NCI-H1436 treated with DMSO at 0.1 percent for 48 hours (cell line): ENCODE data around the gene CYP2W1.
"Not testable (repeated sequence)": the region's sequence is repeated elsewhere in the genome, so short reads cannot be mapped to it uniquely, and the experiment has no call there.

ENCODE experiments used
- DNase-seq: peaks from one replicate; lab custom pipeline; 2025; lab: John Stamatoyannopoulos, UW

The CYP2W1 gene

DNA sequence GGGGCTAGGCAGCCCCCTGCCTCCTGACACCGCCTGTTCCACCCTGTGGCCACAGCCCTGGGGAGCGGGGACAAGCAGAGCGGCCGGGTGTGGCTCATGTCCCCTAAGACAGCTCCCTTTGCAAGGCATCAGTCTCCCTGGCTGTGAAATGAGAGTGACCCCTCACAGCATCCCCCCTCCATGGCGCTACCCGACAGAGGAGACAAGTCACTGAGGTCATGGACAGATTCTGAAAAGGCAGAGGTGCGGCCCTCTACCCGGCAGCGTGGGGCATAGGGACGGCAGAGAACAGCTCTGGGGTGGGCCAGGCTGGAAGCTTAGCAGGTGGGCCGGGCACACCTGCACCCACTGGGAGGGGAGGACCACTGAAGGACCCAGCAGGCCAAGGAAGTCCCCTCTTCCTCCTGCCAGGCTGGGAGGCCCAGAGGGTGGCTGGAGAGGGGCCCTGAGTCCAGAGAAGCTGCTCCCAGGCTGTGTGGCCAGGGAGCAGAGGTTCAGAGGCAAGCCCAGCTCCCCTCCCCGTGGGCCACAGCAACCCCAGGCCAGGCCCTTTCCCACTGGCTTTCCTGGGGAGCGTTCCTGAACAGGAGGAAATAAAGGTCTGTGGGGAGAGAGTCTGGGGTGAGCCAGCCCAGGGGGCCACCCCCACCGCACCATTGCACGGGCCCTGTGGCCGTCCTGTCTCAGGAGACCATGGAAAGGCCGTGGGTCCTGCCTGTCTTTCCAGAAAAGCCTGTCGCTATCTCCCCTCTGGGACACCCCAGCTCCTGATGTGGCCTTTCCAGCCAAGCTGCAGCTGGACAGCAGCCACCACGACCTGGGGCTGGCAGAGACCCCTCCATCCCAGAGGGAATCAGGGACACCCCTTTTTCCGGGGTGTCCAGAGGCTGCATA lies 30.2 kb upstream of the CYP2W1 start:
- DNase-seq: no peak

DNA sequence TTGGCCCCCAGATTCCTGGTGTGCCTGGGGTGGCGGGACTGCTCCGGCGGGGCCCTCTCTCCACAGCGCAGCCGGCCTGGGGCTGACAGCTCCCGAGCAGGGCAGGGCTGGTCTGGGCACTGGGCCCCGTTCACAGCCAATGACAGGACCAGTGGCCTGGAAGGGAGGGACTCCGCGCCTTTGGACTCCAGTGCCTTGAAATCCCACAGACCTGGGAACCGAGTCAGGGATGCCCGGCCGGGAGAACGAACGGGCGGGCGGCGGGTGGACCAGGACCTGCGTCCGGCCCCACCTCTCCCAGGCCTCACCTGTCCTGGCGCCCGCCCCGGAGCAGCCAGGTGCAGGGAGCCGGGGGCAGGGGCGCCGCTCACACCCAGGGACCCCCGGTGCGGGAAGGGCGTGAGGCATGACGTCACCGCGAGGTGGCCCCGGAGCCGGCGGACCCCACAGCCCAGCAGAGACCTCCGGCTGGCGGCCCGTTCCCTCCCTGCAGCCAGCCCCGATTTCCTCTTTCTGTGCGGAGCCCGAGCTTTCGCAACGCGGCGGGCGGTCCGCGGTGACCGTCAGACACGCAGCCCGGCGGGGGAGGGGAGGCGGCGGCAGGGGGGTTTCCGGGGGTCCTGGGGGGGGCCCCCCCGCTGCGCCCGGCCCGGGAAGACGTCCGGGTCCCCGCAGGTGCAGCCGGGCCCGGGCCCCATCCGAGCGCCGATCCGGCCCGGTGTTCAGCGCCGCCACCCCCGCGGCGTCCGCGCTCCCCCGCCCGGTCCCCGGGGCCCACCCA lies 29.2 kb upstream of the CYP2W1 start:
- no peak for DNase-seq

DNA sequence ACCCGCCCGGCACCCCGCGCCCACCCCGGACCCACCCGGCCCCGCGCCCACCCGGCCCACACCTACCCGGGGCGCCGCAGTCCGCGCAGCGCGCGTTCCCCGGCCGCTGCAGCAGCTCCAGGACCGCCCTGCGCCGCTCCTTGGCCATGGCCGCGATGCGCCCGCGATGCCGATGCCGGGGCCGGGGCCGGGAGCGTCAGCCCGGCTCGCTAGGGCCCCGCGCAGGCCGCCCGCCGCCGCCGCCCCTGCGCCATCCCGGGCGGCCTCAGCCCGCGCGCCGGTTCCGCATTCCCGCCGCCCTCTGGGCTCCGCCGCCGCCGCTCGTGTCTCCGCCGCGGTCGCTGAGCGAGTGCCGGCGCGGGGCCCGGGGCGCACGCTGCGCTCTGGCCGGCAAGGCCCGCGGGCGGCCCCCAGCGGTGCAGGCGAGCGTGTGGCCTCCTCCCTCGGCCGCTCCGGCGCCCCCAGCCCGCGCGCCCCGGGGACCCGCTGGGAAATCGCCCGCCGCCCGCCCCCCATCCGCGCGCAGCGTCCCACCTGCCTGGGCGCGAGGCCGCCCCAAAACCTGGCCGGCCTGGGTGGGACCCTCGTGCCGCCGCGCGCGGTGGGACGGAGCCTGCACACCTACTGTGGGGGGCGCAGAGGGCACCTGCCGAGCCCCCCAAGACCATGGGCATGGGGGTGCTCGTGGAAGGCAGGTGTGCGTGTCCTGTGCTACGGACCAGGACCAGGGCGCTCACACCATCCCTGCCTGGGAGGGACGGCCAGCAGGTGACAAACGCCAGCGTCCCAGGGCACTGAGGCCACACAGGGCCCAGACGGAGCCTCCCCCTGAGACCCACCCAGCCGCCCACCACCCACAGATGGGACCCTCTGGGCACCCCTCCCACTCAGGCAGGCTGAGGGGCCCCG lies 28.4 kb upstream of the CYP2W1 start, which contains the start of gene ADAP1:
ADAP1 (minus strand) TSS at position 351 of the 909 bp plus-strand sequence; CDS start at position 148, 203 bp downstream.
- DNase-seq: no peak

DNA sequence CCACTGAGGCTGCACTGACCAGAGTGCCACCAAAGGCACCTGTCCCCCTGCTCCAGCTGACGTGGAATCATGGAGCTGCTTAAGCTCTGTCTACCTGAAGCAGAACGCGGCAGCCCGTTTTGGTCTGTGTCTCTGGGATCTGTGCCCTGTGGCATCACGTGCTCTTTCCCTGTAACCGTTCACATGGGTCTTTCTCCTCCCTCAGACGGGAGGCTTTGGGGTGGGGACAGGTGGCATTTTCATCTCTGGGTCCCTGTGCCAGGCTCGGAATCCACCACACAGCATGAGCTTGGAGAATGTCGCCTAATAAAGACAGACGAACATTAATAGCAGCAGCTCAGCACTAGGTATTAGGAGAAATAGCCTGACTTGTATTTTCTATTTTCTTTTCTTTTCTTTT lies 26.9 kb upstream of the CYP2W1 start:
- no peak for DNase-seq

DNA sequence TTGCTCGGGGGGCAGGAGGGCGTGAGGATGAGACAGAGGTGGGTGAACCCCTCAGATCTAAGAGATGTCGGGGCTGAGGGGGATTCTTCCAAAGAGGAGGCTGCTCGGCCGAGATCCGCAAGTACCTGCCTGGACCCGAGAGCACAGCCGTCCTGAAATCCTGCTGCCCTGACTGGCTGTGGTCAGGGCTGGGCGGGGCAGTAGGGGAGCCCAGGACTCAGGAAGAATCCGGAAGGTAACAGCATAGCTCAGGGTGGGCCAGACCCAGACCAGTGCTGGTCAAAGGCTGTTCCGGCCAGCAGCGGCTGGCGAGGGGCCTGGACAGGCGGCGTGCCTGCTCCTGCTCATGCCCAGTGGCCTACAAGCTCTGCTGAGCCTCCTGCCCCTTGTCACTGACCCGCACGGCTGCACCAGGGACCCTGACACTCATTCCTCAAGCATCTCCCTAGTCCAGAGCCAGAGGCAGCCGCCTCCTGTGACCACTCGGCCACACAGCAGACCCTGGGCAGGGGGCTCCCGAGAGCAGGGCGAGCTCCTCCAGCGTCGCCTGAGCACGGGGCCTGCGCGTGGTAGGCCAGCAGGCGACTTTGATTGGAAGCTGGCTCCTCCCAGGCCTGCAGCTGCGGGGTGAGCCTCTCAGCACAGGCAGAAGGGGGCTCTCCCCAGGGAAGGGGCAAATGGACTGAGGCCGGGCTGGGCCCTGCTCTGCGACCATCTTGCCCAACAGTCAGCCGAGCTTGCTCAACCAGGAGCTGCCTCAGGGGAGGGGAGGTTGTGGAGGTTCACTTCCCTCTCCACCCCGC lies 25.4 kb upstream of the CYP2W1 start:
- DNase-seq: no peak

DNA sequence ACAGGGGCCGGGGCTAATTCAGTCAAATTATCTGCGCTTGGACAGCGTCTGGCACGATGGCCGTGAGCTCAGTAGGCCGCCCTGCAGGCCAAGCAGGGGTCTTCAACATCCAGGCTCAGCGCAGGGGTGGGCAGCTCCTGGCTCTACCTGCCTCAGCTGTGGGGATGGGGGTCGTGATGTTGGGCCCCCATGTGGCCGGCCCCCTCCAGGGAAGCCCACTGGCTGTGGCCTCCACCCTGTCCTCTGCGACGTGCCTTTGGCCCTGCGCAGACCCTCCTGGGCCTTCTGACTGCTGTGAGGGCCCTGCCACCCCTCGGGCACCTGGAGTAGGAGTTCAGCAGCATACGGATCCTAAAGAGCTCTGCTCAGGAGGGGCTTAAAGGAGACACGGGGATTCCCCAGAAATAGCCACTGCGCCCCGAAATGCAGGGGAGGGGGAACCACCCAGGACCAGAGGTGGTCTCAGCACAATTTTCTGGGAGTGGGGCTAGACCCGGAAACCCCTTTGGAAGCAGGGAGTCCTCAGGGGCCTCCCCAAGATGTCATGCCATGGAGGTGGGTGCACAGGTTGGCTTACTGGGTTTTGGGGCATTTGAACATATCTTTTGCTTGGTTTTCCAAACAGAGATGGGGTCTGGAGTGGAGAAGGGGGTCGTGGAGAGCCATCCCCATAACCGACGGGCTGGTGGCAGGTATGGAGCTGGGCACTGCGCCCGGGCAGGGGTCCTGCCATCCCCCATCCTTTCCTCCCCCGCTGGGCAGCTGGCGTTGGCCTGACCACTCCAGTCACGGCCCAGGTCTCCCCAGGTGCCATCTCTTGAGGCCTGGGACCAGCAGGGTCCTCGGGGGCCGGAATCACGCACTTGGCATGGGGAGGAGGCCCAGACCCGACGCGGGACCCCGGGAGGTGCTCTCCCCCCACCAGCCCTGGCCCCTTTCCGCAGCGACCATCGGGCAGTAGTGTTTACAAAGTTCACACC lies 24.5 kb upstream of the CYP2W1 start:
- DNase-seq: no peak

DNA sequence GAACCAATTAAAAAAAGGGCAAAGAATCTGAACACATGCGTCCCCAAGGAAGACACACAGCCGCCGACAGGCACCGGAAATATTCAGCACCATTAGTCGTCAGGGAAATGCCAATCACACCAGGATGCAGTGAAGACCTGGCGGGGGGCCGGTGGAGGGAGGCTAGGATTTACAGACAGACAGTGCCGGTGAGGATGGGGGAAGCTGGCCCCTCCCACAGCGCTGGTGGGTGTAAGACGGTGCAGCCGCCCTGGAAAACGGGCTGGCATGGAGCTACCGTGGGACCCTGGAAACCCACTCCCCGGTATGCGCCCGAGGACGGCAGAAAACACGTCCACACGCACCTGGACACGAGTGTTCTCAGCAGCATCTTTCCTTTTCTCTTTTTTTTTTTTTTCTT lies 23.7 kb upstream of the CYP2W1 start:
- no peak for DNase-seq

DNA sequence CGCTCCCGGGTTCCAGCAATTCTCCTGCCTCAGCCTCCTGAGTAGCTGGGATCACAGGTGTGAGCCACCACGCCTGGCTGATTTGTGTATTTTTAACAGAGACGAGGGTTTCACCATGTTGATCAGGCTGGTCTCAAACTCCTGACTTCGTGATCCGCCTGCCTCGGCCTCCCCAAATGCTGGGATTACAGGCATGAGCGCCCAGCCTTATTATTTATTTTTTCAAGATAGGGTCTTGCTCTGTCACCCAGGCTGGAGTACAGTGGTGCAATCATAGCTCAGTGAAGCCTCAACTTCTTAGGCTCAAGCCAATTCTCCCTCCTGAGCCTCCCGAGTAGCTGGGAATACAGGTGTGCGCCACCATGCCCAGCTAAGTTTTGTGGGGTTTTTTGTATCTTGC lies 23.2 kb upstream of the CYP2W1 start:
- DNase-seq: not testable (repeated sequence)

DNA sequence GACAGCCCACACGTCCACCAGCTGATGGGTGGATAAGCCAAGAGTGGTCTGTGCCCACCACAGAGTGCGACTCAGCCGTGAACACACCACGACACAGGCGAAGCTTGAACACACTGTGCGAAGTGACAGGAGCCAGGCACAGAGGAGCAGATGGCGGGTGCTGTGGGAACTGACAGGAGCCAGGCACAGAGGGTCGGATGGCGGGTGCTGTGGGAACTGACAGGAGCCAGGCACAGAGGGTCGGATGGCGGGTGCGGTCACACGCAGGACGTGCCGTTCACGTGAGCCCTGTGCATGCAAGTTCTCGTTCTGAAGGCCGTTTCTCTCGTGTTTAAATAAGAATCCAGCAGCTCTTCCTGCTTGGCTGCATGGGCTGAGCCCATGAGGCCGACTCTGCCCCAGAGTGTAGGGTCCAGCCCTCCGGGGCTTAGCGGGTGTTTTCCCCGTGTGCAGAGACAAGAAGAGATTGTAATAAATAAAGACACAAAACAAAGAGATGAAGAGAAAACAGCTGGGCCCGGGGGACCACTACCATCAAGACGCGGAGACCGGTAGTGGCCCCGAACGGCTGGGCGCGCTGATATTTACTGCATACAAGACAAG lies 22.6 kb upstream of the CYP2W1 start:
- no peak for DNase-seq

DNA sequence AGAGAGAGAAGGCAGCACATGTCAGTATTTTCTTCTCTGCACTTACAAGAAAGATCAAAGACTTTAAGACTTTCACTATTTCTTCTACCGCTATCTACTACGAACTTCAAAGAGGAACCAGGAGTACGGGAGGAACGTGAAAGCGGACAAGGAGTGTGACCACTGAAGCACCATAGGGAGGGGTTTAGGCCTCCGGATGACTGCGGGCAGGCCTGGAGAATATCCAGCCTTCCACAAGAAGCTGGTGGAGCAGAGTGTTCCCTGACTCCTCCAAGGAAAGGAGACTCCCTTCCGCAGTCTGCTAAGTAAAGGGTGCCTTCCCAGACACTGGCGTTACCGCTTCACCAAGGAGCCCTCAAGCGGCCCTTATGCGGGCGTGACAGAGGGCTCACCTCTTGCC lies 22.0 kb upstream of the CYP2W1 start:
- DNase-seq: not testable (repeated sequence)

DNA sequence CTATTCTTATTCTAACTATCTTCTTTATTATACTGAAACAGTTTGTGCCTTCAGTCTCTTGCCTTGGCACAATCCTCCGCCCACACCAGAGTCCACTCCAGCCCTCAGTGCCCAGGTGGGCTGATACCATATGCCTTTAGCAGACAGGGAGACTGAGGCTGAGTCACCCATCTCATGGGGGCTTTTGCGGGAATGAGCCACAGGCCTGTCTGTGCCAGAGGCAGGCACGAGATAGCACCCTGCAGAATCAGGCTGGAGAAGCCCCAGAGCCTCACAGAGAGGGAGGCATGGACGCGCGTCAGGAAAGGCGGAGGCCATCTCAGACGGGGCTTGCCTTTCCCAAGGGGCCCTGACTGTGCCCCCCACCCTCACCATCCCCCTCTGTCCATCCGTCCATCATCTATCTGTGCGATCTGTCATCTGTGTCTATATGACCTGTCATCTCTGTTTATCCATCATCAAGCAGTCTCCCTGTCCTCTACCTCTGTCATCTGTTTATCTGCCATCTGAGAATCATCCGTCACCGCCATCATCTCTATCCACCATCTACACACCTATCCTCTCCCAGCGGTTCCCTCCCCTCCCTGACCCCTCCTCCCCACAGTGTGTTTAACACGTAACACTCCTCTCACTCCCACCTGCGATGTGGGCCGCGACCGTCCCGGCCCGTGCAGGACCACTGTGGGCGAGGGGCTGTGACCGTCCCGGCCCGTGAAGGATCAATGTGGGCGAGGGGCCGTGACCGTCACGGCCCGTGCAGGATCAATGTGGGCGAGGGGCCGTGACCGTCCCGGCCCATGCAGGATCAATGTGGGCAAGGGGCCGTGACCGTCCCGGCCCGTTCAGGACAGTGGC lies 21.2 kb upstream of the CYP2W1 start:
- DNase-seq: no peak

DNA sequence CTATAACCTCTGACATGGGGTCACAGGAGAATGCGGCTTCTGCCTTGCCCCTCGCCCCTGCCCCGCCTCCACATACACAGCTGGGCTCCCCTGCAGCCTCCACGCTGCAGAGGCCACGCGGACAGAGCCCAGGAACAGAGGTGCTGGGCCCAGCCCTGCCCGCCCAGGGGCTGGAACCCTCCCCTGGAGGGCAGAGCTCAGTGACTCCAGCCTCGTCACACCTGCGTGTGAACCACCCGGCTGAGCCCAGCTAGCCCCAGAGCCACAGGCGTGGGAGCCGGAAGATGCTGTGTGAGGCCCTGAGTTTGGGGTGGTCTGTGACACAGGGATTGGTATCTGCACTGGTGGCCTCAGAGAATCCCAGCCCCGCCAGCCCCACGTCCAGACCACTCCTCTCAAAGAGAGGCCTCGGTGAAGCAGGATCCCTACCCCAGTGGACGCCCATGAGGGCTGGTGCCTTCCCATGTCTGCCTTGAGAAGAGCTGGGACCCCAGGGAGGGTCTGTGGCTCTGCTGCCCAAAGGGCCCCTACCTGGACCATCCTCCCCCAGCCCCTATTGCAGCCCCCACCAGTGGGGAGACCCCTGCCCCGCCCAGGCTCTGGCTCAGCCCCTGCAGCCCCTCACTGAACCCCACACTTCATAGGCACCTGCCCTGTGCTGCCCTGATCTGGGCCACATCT lies 20.4 kb upstream of the CYP2W1 start:
- DNase-seq: no peak

DNA sequence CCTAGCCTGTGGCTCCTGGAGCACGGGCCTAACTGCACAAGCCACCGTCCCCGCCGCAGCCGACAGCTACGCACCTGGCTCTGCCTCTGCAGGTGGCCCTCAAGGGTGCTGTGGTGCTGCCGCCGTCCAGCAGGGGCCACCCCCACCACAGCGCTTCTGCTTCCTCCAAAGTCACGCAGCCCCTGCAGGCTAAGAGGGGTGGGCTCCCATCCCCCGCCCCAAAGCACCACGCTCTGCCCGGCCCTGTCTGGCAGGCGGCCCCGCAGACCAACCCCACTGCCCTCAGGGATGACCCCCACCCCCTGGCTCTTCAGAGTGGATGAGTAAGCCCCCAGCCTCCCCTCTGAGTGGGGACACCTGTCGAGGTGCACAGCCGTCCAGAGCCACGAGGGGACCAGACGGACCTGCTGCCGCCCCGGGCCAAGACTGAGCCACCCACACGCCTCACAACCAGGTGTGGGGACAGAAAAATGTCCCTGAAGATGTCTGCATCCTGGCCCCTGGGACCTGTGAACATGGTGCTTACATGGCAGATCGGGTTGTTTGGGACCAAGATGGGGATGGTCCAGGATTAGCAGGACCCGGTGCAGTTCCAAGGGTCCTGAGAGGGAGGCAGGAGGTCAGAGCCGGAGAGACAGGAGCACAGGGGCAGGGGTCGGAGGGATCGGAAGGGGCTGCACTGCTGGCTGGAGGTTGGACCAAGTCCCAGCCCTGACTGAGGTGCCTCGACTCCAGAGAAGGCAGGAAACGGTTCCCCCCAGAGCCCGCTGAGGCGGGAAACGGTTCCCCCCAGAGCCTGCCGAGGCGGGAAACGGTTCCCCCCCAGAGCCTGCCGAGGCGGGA lies 19.5 kb upstream of the CYP2W1 start:
- no peak for DNase-seq

DNA sequence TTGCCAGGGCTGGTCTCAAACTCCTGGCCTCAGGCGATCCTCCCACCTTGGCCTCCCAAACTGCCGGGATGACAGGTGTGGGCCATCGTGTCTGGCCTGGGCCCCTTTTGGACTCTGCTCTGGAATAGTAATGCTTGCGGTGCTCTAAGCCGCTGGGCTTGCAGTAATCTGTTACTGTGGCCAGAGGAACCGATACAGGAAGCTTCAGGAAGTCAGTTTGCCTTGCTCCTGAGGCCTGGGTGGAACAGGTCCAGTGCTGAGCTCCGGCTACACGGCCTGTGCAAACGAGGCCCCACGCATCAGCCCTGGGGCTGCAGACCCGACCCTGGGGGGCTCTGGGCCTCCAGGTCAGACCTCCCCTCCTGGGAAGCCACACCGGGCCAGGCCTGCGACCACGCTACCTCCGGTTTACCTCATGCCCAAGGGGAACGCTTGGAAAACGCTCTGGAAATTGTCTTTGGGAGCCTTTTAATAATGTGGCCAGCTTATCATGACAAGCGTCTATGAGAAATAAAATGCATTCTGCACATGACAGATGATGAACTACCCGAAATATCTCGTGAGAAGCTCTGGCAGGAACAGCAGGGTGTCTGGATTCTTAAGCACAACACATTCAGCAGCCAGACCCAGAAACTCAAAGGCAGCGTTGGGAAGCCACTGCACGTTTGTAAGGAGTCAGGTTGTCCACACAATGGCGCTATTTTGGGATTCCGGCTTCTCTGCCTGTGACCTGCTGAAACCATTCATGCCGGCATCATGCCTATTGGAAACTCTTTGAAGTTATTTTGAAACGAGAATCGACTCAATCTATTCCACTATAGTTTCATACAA lies 18.4 kb upstream of the CYP2W1 start:
- no peak for DNase-seq

DNA sequence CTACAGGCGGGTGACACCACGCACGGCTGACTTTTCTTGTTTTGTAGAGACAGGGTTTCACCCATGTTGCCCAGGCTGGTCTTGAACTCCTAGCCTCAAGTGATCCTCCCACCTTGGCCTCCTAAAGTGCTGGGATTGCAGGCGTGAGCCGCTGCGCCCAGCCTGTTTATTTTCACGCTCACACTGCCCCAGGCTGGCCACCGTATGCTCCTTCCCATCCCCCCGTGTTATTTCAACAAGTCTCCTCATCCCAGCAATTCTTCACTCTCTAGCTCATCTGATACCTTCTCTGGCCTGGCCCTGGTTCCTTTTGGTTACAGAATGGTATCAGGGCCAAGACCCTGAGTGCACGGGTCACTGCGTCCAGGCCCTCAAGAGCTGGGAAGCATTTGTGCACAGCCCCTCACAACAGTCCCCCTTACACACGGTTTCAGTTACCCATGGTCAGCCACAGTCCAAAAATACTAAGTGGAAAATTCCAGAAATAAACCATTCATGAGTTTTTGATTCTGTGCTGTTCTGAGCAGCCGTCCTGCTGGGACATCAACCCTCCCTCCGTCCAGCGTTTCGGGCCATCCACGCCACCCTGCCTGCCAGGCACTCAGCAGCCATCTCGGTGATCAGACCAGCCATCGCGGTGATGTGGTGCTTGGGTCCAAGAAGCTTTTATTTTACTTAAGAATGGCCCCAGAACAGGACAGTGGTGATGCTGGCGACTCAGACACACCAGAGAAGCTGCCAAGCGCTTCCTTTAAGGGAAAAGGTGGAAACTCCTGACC lies 16.5 kb upstream of the CYP2W1 start:
- DNase-seq: no peak
